T-helper 1 cell (primary cell): Measurements from ENCODE around the gene ELL.
A peak's percentile ranks its signal among the peaks of the same experiment; 100 is the strongest.

ENCODE experiments used
- DNase-seq, 5 donors: peaks; one replicate each; pipeline ENCODE4 v3.0.0-alpha.2; 2012 to 2020

ELL gene

GRCh38 chr19:18431351-18432197 lies 90.3 kb downstream of the ELL start:
- no peak for DNase-seq

GRCh38 chr19:18430417-18431144 lies 91.3 kb downstream of the ELL start:
- DNase-seq = no peak

GRCh38 chr19:18429717-18430416 lies 92.0 kb downstream of the ELL start:
- no peak for DNase-seq

- DNase-seq = peak; percentile 77 to 86 (median 84)
Observed at GRCh38 chr19:18428787-18429674, 92.8 kb downstream of the ELL start.

- DNase-seq = no peak
Observed at GRCh38 chr19:18428173-18428786, 93.6 kb downstream of the ELL start.

GRCh38 chr19:18427743-18428113 lies 94.1 kb downstream of the ELL start:
- DNase-seq = no peak

GRCh38 chr19:18427080-18427742 lies 94.7 kb downstream of the ELL start:
- no peak for DNase-seq

GRCh38 chr19:18426416-18426767 lies 95.5 kb downstream of the ELL start:
- DNase-seq = no peak

GRCh38 chr19:18425515-18426415 lies 96.1 kb downstream of the ELL start:
- DNase-seq = no peak

GRCh38 chr19:18424890-18425514 lies 96.9 kb downstream of the ELL start:
- DNase-seq = no peak

GRCh38 chr19:18424122-18424889 lies 97.6 kb downstream of the ELL start:
- no peak for DNase-seq

- DNase-seq = no peak
Observed at GRCh38 chr19:18423258-18424020, 98.4 kb downstream of the ELL start.

- peak in 1 of 5 donors; percentile 63 for DNase-seq
Observed at GRCh38 chr19:18422530-18423191, 99.2 kb downstream of the ELL start.

GRCh38 chr19:18421371-18421959 lies 100.4 kb downstream of the ELL start:
- peak in 1 of 5 donors; percentile 13 for DNase-seq

GRCh38 chr19:18420930-18421329 lies 100.9 kb downstream of the ELL start:
- peak in 1 of 5 donors; percentile 12 for DNase-seq

GRCh38 chr19:18419699-18420460 lies 102.0 kb downstream of the ELL start:
- DNase-seq = peak in 3 of 5 donors; percentile 13 to 63 (median 45)
